Endothelial cell of umbilical vein (primary cell): ENCODE results near the gene DDX17. TPM values are rescaled to one million over a fixed set of nuclear protein-coding genes. Genes with fewer than 3 reads are reported as not detected.

Experiments
- BruUV-seq: library from RNA; stranded (reverse); fragments of 400-500 nt; replicated peaks from 2 replicates; lab custom pipeline; 2021; lab: Mats Ljungman, UMichigan
- CTCF ChIA-PET: fragments of 300-600, 350-600 bp; sonication (Branson Sonifier 250); formaldehyde crosslinking; loops from one replicate; lab custom pipeline; 2021; ENCODE audit warnings: antibody characterized with exemption, inconsistent platforms; lab: Charles Lee
- POLR2A ChIA-PET: fragments of 300-600, 350-600 bp; sonication (Branson Sonifier 250); formaldehyde crosslinking; loops from one replicate; lab custom pipeline; 2021; ENCODE audit warnings: antibody characterized with exemption, inconsistent platforms; lab: Charles Lee
- DNase-seq: peaks from one replicate; pipeline ENCODE4 v3.0.0-alpha.2; 2011; ENCODE audit warnings: low read depth, low spot score
- FAIRE-seq: peaks from 2 replicates; lab custom pipeline; 2011; peaks lifted over from hg19 to GRCh38; lab: Jason Lieb, UNC
- H2AFZ ChIP-seq: 2 replicates; pipeline ENCODE4 v1.6.0; 2012; ENCODE audit warnings: low read depth, low read length, control low read depth, inconsistent platforms
- H3K27ac ChIP-seq: 2 replicates; pipeline ENCODE4 v1.5.1; 2011; ENCODE audit warnings: low read depth, mild to moderate bottlenecking, control low read depth, low read length, moderate library complexity; ENCODE audit not compliant: insufficient read depth
- H3K27me3 ChIP-seq, 2 experiments: 2 replicates each; pipeline versions ENCODE4 v1.6.0 to v1.6.1; 2011; ENCODE audit warnings: low read length in 2 of 2, mixed read lengths in 1 of 2; ENCODE audit not compliant: control insufficient read depth in 2 of 2, insufficient read depth in 2 of 2
- H3K36me3 ChIP-seq, 2 experiments: 2 replicates in 1 of 2; 3 replicates in 1 of 2; pipeline ENCODE4 v1.5.1; 2011; ENCODE audit warnings: low read length in 2 of 2, mild to moderate bottlenecking in 1 of 2, moderate library complexity in 1 of 2; ENCODE audit not compliant: control insufficient read depth in 2 of 2, insufficient read depth in 2 of 2; ENCODE audit errors: extremely low read depth in 1 of 2
- H3K4me1 ChIP-seq: 3 replicates; pipeline ENCODE4 v1.5.1; 2011; ENCODE audit warnings: mild to moderate bottlenecking, low read length; ENCODE audit not compliant: control insufficient read depth, insufficient read depth; ENCODE audit errors: extremely low read depth
- H3K4me2 ChIP-seq: 2 replicates; pipeline ENCODE4 v1.6.1; 2011; ENCODE audit warnings: low read length, control low read depth, mixed read lengths; ENCODE audit not compliant: insufficient read depth
- H3K4me3 ChIP-seq, 3 experiments: fragments of 200-600 bp in 1 of 3; sonication (generic), shearing (Covaris generic) in 1 of 3; replicated peaks in 1 of 3; 2 replicates each; pipeline ENCODE4 v1.5.1; 2011 to 2016; ENCODE audit warnings: control low read depth in 3 of 3, low read length in 3 of 3, mild to moderate bottlenecking in 2 of 3, inconsistent platforms in 1 of 3, low read depth in 1 of 3, moderate library complexity in 1 of 3; ENCODE audit not compliant: insufficient read depth in 1 of 3
- H3K79me2 ChIP-seq: 2 replicates; pipeline ENCODE4 v1.6.0; 2012; ENCODE audit warnings: low read length, inconsistent platforms; ENCODE audit not compliant: control insufficient read depth, insufficient read depth
- H3K9ac ChIP-seq: replicated peaks from 2 replicates; pipeline ENCODE3; 2011; ENCODE audit warnings: low read length, control low read depth; ENCODE audit not compliant: insufficient read depth; ENCODE audit errors: extremely low read depth
- H3K9me1 ChIP-seq: replicated peaks from 3 replicates; pipeline ENCODE4 v1.6.0; 2011; ENCODE audit warnings: mild to moderate bottlenecking, low read length; ENCODE audit not compliant: control insufficient read depth, insufficient read depth; ENCODE audit errors: extremely low read depth
- H3K9me3 ChIP-seq: replicated peaks from 2 replicates; pipeline ENCODE4 v1.5.1; 2012; ENCODE audit warnings: low read length, inconsistent platforms; ENCODE audit not compliant: control insufficient read depth, insufficient read depth
- H4K20me1 ChIP-seq: replicated peaks from 2 replicates; pipeline ENCODE3; 2011; ENCODE audit warnings: mild to moderate bottlenecking, low read length; ENCODE audit not compliant: control insufficient read depth, insufficient read depth; ENCODE audit errors: extremely low read depth
- CTCF ChIP-seq, 2 donors: IDR thresholded peaks; 1 replicate in 1 of 2; 2 replicates in 1 of 2; pipeline ENCODE4 v1.5.1; 2011; ENCODE audit warnings: low read length in 2 of 2, mild to moderate bottlenecking in 2 of 2, moderate library complexity in 2 of 2, control low read depth in 1 of 2, inconsistent platforms in 1 of 2, low read depth in 1 of 2; ENCODE audit not compliant: insufficient read depth in 1 of 2; ENCODE audit errors: extremely low read depth in 1 of 2
- EZH2 ChIP-seq: IDR thresholded peaks from 2 replicates; pipeline ENCODE4 v1.6.1; 2012; ENCODE audit warnings: borderline replicate concordance, low read depth, mild to moderate bottlenecking, moderate library complexity, low read length, inconsistent platforms; ENCODE audit not compliant: severe bottlenecking
- FOS ChIP-seq: IDR thresholded peaks from 2 replicates; pipeline ENCODE4 v1.6.1; 2011; ENCODE audit warnings: mild to moderate bottlenecking, low read length, moderate library complexity, borderline replicate concordance; ENCODE audit not compliant: insufficient read depth
- GATA2 ChIP-seq: IDR thresholded peaks from 2 replicates; pipeline ENCODE4 v1.7.0; 2011; ENCODE audit warnings: low read depth, mild to moderate bottlenecking, moderate library complexity, mixed read lengths, low read length; ENCODE audit not compliant: insufficient read length, insufficient read depth
- JUN ChIP-seq: IDR thresholded peaks from 2 replicates; pipeline ENCODE4 v1.6.1; 2011; ENCODE audit warnings: borderline replicate concordance, low read depth; ENCODE audit not compliant: insufficient read length, insufficient read depth
- MYC ChIP-seq: IDR thresholded peaks from one replicate; pipeline ENCODE4 v1.6.1; 2011; ENCODE audit warnings: mild to moderate bottlenecking, low read depth, low read length
- POLR2A ChIP-seq: IDR thresholded peaks from 2 replicates; pipeline ENCODE4 v1.6.1; 2012; ENCODE audit warnings: low read depth, mild to moderate bottlenecking, control low read depth, low read length
- POLR2AphosphoS5 ChIP-seq: IDR thresholded peaks from 2 replicates; pipeline ENCODE4 v1.6.1; 2012; ENCODE audit warnings: low read depth, mild to moderate bottlenecking, control low read depth, low read length, moderate library complexity; ENCODE audit not compliant: insufficient read depth
- dilution Hi-C: fragments of 300-500 bp; cut with MboI; formaldehyde crosslinking; loops from one replicate; pipeline ENCODE4 v1.15.0; 2019; ENCODE audit warnings: low sequenced_read_pairs; ENCODE audit not compliant: extremely low pct_ligation_motif_present
- intact Hi-C: fragments of 100-400 bp; cut with micrococcal nuclease; formaldehyde crosslinking; loops from one replicate; pipeline ENCODE4 v1.10.0; 2022
- polyA plus RNA-seq, 4 experiments: library from polyadenylated mRNA; depleted of rRNA in 3 of 4; stranded (reverse) in 3 of 4; unstranded in 1 of 4; fragments of >200 nt; gene quantifications; 2 replicates each; pipeline versions ENCODE4 v1.2.1 to v1.2.3, GENCODE V29; 2011 to 2012; ENCODE audit warnings: missing spikeins in 1 of 4
- total RNA-seq: library from RNA; stranded (reverse); gene quantifications from 2 replicates; pipeline ENCODE4 v1.2.3, GENCODE V29; 2021
- TF ChIP-seq, protein P1 (sequence below): IDR thresholded peaks from 2 replicates; pipeline ENCODE4 v1.6.1; 2011; ENCODE audit not compliant: insufficient read depth, insufficient read length

Gene DDX17
- total and polyA plus RNA-seq, 2 donors (not counting 3 experiments of a cell fraction or from before 2014, with no cell fraction given): 393 to 402 TPM

- no peak overlapping the region for H2AFZ ChIP-seq
- CTCF ChIA-PET: interaction anchor here (0.7 kb wide), 1 partner anchor 9 kb away, joined by 3 read pairs; the partner anchor contains the start of gene KDELR3
- no peaks in the 10 kb centered on the region for H3K9me1 ChIP-seq
- TF ChIP-seq MYC (no peak), POLR2AphosphoS5 (no peak)
- H3K79me2 ChIP-seq: no peaks in the 10 kb centered on the region
- POLR2A ChIA-PET: no interaction called here
- no TSS peak for BruUV-seq
- H3K9me3 ChIP-seq: no peaks in the 10 kb centered on the region
- no peak overlapping the region for H3K27ac ChIP-seq
- no peak overlapping the region for H3K4me2 ChIP-seq
- H3K27me3 ChIP-seq: no peaks in the 10 kb centered on the region
- no peak for FAIRE-seq
- H3K36me3 ChIP-seq: peaks cover 14 to 17% of the 10 kb centered on the region in 2 experiments
- DNase-seq: no peak
- H4K20me1 ChIP-seq: no peaks in the 10 kb centered on the region
- dilution Hi-C loops (no loop called here), intact Hi-C loops (loop anchor here (5.0 kb wide), 1 partner anchor 425 kb away; no protein-coding TSS in a partner anchor)
- no peak overlapping the region for H3K9ac ChIP-seq
- no peaks in the 10 kb centered on the region for H3K4me1 ChIP-seq
- H3K4me3 ChIP-seq: no peak overlapping the region
Observed at GRCh38 chr22:38477585-38477984, 28.5 kb downstream of the DDX17 start.

DNA sequence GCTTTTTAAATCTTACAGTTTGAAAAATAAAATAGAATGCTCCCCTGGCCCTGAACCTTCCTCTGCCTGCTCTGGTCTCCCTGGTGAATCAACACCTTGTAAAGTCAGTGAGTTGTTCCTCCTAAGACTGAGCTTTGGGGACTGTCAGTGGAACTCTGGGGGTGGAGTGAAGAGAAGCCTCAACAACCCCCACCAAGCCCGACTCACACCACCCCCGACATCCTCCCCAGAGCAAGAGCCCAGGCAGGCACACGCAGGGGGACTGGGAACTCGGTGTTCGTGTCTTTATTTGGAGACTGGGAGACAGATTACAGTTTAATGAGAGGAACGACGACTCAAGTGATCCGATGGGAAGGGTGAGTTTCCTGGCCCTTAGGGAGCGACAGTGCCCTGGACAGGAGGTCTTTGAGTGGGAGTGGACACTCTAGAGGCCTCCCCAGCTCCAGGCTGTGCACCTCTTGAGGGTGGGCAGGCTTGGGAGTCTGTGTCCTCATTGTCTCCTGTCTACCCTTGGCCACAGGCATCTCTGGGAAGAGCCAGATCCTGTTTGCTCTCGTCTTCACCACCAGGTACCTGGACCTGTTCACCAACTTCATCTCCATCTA, 32.0 kb downstream of the DDX17 start:
- BruUV-seq: no TSS peak
- dilution Hi-C loops: no loop called here
- CTCF ChIA-PET: no interaction called here

More for the DNA sequence above, 32.0 kb downstream of the DDX17 start:
- Histone ChIP-seq H3K9ac (no peak overlapping the region), H3K27me3 (no peaks in the 10 kb centered on the region), H3K4me3 (no peak overlapping the region), H3K36me3 (no peaks in the 10 kb centered on the region), H3K9me3 (no peaks in the 10 kb centered on the region), H3K4me1 (peaks cover under 1% of the 10 kb centered on the region), H2AFZ (no peak overlapping the region), H3K4me2 (no peak overlapping the region), H3K9me1 (no peaks in the 10 kb centered on the region), H4K20me1 (no peaks in the 10 kb centered on the region), H3K27ac (no peak overlapping the region), H3K79me2 (no peaks in the 10 kb centered on the region)
- FAIRE-seq (no peak), DNase-seq (no peak)
- intact Hi-C loops: no loop called here
- POLR2A ChIA-PET: no interaction called here
- TF ChIP-seq POLR2AphosphoS5 (no peak), JUN (no peak), MYC (no peak), GATA2 (no peak), CTCF (IDR thresholded peaks at IDR 0.05; ENCODE audit: extremely low read depth in 1 of 2, insufficient read depth in 1 of 2, low read depth in 1 of 2, low read length in 2 of 2) (no peak), POLR2A (no peak), EZH2 (no peak), FOS (no peak)
- TF ChIP-seq, protein P1, sequence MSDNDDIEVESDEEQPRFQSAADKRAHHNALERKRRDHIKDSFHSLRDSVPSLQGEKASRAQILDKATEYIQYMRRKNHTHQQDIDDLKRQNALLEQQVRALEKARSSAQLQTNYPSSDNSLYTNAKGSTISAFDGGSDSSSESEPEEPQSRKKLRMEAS: no peak
